ENCODE data around the gene HHLA2.

GRCh38 chr3:108255131-108255530 is 41.2 kb upstream of the HHLA2 start:
- TF ChIP-seq CTCF (IDR thresholded peaks at IDR 0.05; ENCODE audit: control extremely low read depth in 1 of 3, insufficient read depth in 1 of 3, low read depth in 1 of 3, low read length in 3 of 3) (no peak), BACH1 (IDR thresholded peaks at IDR 0.05; ENCODE audit: low read length) (no peak), JUND (IDR thresholded peaks at IDR 0.05; ENCODE audit: low read length) (no peak), SP2 (IDR thresholded peaks at IDR 0.05; ENCODE audit: low read length) (no peak), EZH2 (IDR thresholded peaks at IDR 0.05; ENCODE audit: low read depth, low read length, severe bottlenecking) (no peak), ATF3 (IDR thresholded peaks at IDR 0.05; ENCODE audit: insufficient read depth, low read depth, low read length) (no peak), GABPA (IDR thresholded peaks at IDR 0.05; ENCODE audit: borderline replicate concordance, insufficient read depth, low read length) (no peak), RAD21 (IDR thresholded peaks at IDR 0.05 in 1 of 2, conservative IDR thresholded peaks at IDR 0.05 in 1 of 2; ENCODE audit: low read depth in 2 of 2, low read length in 2 of 2) (no peak)
